HepG2 (cell line): Measurements from ENCODE around the gene NELFB. TPM values are rescaled to one million over a fixed set of nuclear protein-coding genes. Genes with fewer than 3 reads are reported as not detected.

Experiments used
- CREB1 ChIP-seq, 2 experiments: fragments of 450-650 bp in 1 of 2; IDR thresholded peaks; 2 replicates each; pipeline ENCODE4 v1.6.1; 2016 to 2017; ENCODE audit warnings: control low read depth in 1 of 2, mild to moderate bottlenecking in 1 of 2, missing compliant biosample characterization in 1 of 2, missing genetic modification characterization in 1 of 2
- GATAD2A ChIP-seq: IDR thresholded peaks from 2 replicates; pipeline ENCODE4 v1.6.1; 2016
- HNF1B ChIP-seq: sonication (generic); formaldehyde crosslinking; IDR thresholded peaks from 2 replicates; pipeline ENCODE4 v1.5.1; 2020; ENCODE audit warnings: mild to moderate bottlenecking, moderate library complexity, missing genetic modification reagents
- ISL2 ChIP-seq: sonication (generic); formaldehyde crosslinking; IDR thresholded peaks from 2 replicates; pipeline ENCODE4 v1.5.0; 2020; ENCODE audit warnings: missing genetic modification reagents
- KDM4B ChIP-seq: sonication (generic); formaldehyde crosslinking; IDR thresholded peaks from 2 replicates; pipeline ENCODE4 v1.4.0; 2020; ENCODE audit warnings: missing genetic modification reagents
- KDM5A ChIP-seq: fragments of 200-600 bp; sonication (generic); IDR thresholded peaks from 2 replicates; pipeline ENCODE4 v1.7.0; 2018; ENCODE audit warnings: antibody characterized with exemption, mild to moderate bottlenecking, low read length, borderline replicate concordance
- NFE2 ChIP-seq: sonication (generic); formaldehyde crosslinking; IDR thresholded peaks from 2 replicates; pipeline ENCODE4 v1.4.0; 2020; ENCODE audit warnings: missing genetic modification reagents
- PRDM10 ChIP-seq: sonication (generic); formaldehyde crosslinking; IDR thresholded peaks from 2 replicates; pipeline ENCODE4 v1.4.0; 2020; ENCODE audit warnings: low read depth, missing genetic modification reagents
- SALL1 ChIP-seq: sonication (generic); formaldehyde crosslinking; IDR thresholded peaks from 2 replicates; pipeline ENCODE4 v1.8.0; 2022; ENCODE audit warnings: mild to moderate bottlenecking, missing genetic modification reagents
- YEATS4 ChIP-seq: sonication (generic); formaldehyde crosslinking; IDR thresholded peaks from 2 replicates; pipeline ENCODE4 v1.4.0; 2020; ENCODE audit warnings: missing genetic modification reagents, borderline replicate concordance
- ZBTB2 ChIP-seq: sonication (generic); formaldehyde crosslinking; IDR thresholded peaks from 2 replicates; pipeline ENCODE4 v1.8.0; 2022; ENCODE audit warnings: low read depth, missing genetic modification reagents
- ZNF136 ChIP-seq: sonication (generic); formaldehyde crosslinking; IDR thresholded peaks from 2 replicates; pipeline ENCODE4 v1.8.1; 2022; ENCODE audit warnings: low read depth, mild to moderate bottlenecking, moderate library complexity, missing genetic modification reagents
- ZNF138 ChIP-seq: sonication (generic); formaldehyde crosslinking; IDR thresholded peaks from 2 replicates; pipeline ENCODE4 v1.5.0; 2020; ENCODE audit warnings: mild to moderate bottlenecking, low read depth, missing genetic modification reagents
- ZNF263 ChIP-seq: sonication (generic); formaldehyde crosslinking; IDR thresholded peaks from 2 replicates; pipeline ENCODE4 v1.4.0; 2020; ENCODE audit warnings: missing genetic modification reagents
- ZNF543 ChIP-seq: sonication (generic); formaldehyde crosslinking; IDR thresholded peaks from 2 replicates; pipeline ENCODE4 v1.4.0; 2020; ENCODE audit warnings: mild to moderate bottlenecking, missing genetic modification reagents
- ZNF589 ChIP-seq: sonication (generic); formaldehyde crosslinking; conservative IDR thresholded peaks from 2 replicates; pipeline ENCODE4 v1.8.0; 2022; ENCODE audit warnings: mild to moderate bottlenecking, moderate library complexity, missing genetic modification reagents
- ZNF816 ChIP-seq: sonication (generic); formaldehyde crosslinking; IDR thresholded peaks from 2 replicates; pipeline ENCODE4 v1.8.0; 2022; ENCODE audit warnings: missing genetic modification reagents, mild to moderate bottlenecking, borderline replicate concordance
- polyA plus RNA-seq, 8 experiments: library from polyadenylated mRNA; depleted of rRNA in 3 of 8; stranded (reverse) in 7 of 8; unstranded in 1 of 8; fragments of >200 nt; fragmentation: Illumina TruSeq in 4 of 8; extraction: Trizol in 4 of 8; gene quantifications; 2 replicates each; pipeline versions ENCODE4 v1.2.1 to v1.2.3, GENCODE V29; 2011 to 2016; ENCODE audit warnings: low read depth in 4 of 8, missing spikeins in 1 of 8, mixed read lengths in 1 of 8; ENCODE audit not compliant: insufficient read depth in 1 of 8
- total RNA-seq, 5 experiments: library from RNA; depleted of rRNA; stranded (reverse); fragments of >200 nt; fragmentation: Illumina TruSeq; extraction: Trizol; gene quantifications; 2 replicates each; pipeline ENCODE4 v1.2.3, GENCODE V29; 2016; ENCODE audit warnings: low read depth in 1 of 5
- TF ChIP-seq, protein P1 (sequence below): sonication (generic); formaldehyde crosslinking; IDR thresholded peaks from 2 replicates; pipeline ENCODE4 v1.8.1; 2023; ENCODE audit warnings: mild to moderate bottlenecking, moderate library complexity, missing genetic modification reagents
- TF ChIP-seq, protein P2 (sequence below): sonication (generic); formaldehyde crosslinking; IDR thresholded peaks from 2 replicates; pipeline ENCODE4 v1.8.1; 2023; ENCODE audit warnings: missing genetic modification reagents, inconsistent platforms, borderline replicate concordance

NELFB gene
- total and polyA plus RNA-seq, 2 of the 13 experiments (the other 11 are each of a cell fraction or from before 2014, with no cell fraction given), result 26.5 to 45.8 TPM

DNA sequence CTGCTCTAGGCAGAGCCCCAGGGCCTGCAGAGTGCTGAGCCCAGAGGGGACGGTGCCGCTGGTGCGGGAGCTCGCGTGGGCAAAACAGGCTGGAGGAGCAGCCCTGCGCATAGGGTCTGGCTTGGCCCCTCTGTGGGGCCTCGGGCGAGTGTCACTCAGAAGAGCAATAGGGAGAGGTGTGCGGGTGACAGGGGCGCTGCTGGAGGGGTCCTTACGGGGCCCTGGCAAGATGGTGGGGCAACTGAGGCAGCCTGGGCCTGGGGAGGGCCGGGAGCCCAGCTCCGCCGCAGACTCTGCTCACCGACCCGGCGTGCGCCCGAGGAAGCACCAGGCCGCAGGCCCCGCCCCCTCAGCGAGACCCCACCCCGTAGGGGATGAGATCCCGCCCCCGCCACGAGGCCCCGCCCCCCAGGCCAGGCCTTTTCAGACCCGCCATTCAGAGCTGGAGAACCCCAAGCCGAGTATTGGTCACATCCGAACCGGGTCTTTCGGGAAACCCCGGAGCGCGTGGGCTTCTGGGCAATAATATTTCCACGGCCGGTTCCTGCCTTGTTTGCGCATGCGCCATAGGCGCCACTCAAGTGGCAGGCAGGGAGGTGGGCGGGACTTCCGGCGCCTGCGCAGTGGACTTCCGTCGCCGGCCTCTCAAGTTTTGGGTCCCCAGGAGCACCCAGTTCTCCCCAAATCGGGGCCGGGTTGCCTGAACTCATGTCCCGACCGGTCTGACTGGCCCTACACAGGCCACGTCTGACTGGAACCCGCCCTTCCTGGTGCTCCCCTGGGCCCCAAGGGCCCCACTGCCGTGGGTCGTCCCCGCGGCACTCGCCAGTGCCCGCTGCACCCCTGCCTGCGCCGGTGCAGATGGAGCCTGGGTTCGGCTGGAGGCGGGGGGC, 31.8 kb upstream of the NELFB start (continued):
- TF ChIP-seq, protein P1, sequence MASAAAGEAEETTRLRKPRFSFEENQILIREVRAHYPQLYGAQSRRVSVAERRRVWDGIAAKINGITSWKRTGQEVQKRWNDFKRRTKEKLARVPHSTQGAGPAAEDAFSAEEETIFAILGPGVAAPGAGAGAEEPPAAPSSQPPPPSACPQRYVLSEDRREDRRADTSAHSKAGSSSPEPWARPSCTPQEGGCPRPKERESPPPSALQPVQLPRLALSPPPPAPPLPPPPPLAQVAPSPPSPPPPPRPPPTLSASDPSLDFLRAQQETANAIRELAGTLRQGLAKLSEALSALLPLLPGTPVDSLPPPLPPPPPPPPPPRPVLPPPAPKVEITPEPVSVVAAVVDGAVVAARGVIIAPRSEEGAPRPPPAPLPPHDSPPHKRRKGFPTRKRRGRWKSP (CRISPR knock-in tag), result peak; percentile 61; the same call in 1 of the 2 replicates
- TF ChIP-seq NFE2 (CRISPR knock-in tag) (no peak), ZNF816 (CRISPR knock-in tag) (no peak; the same call in 1 of the 2 replicates), ZNF263 (CRISPR knock-in tag) (peak; percentile 11; the same call in 1 of the 2 replicates), ZNF543 (CRISPR knock-in tag) (no peak), ZNF589 (CRISPR knock-in tag) (peak; percentile 70; the same call in 1 of the 2 replicates), ZNF136 (CRISPR knock-in tag) (no peak), YEATS4 (no peak), HNF1B (CRISPR knock-in tag) (peak; percentile 7), ZBTB2 (CRISPR knock-in tag) (peak; percentile 6; the same call in 1 of the 2 replicates), KDM5A (peak; percentile 86), ZNF138 (no peak), GATAD2A (no peak), PRDM10 (no peak), SALL1 (CRISPR knock-in tag) (peak; percentile 46), ISL2 (CRISPR knock-in tag) (no peak), KDM4B (CRISPR knock-in tag) (no peak), CREB1 (IDR thresholded peaks at IDR 0.05) (no peak), CREB1 (CRISPR knock-in tag; IDR thresholded peaks at IDR 0.05) (no peak)
- TF ChIP-seq, protein P2, sequence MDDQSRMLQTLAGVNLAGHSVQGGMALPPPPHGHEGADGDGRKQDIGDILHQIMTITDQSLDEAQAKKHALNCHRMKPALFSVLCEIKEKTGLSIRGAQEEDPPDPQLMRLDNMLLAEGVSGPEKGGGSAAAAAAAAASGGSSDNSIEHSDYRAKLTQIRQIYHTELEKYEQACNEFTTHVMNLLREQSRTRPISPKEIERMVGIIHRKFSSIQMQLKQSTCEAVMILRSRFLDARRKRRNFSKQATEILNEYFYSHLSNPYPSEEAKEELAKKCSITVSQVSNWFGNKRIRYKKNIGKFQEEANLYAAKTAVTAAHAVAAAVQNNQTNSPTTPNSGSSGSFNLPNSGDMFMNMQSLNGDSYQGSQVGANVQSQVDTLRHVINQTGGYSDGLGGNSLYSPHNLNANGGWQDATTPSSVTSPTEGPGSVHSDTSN (CRISPR knock-in tag), result no peak
